Lung (tissue), 12 donors: ENCODE measurements around the gene FHDC1. TPM values are rescaled to one million over a fixed set of nuclear protein-coding genes. Genes with fewer than 3 reads are reported as not detected.

ENCODE experiments used
- ATAC-seq: fragments of 200-7000 bp; cut with Tn5 transposase; one replicate; pipeline ENCODE4 v1.9.1; 2020; ENCODE audit warnings: moderate number of reproducible peaks; ENCODE audit not compliant: insufficient read depth, low FRiP score
- DNase-seq, 3 donors: peaks; one replicate each; pipeline ENCODE4 v3.0.0-alpha.2; 2013 to 2017
- H3K27ac ChIP-seq, 2 donors: one replicate each; pipeline ENCODE4 v1.5.1; 2013; ENCODE audit warnings: mild to moderate bottlenecking in 2 of 2, moderate library complexity in 2 of 2, control low read depth in 1 of 2, inconsistent platforms in 1 of 2, low read depth in 1 of 2, low read length in 1 of 2
- H3K27me3 ChIP-seq, 3 donors: one replicate each; pipeline ENCODE4 v1.5.1; 2013; ENCODE audit warnings: low read length in 2 of 3; ENCODE audit not compliant: control insufficient read depth in 3 of 3, insufficient read depth in 3 of 3
- H3K36me3 ChIP-seq, 4 donors: one replicate each; pipeline ENCODE4 v1.5.1; 2013; ENCODE audit warnings: low read length in 4 of 4, mild to moderate bottlenecking in 1 of 4, moderate library complexity in 1 of 4; ENCODE audit not compliant: control insufficient read depth in 4 of 4, insufficient read depth in 4 of 4
- H3K4me1 ChIP-seq, 5 donors: one replicate each; pipeline ENCODE4 v1.5.1; 2013; ENCODE audit warnings: low read length in 5 of 5, mild to moderate bottlenecking in 2 of 5, moderate library complexity in 1 of 5; ENCODE audit not compliant: control insufficient read depth in 5 of 5, insufficient read depth in 5 of 5
- H3K4me3 ChIP-seq: one replicate; pipeline ENCODE4 v1.5.1; 2013; ENCODE audit warnings: mild to moderate bottlenecking, control low read depth, moderate library complexity
- H3K9ac ChIP-seq, 2 donors: one replicate each; pipeline ENCODE4 v1.5.1; 2013; ENCODE audit warnings: low read length in 2 of 2, control low read depth in 1 of 2; ENCODE audit not compliant: insufficient read depth in 1 of 2
- H3K9me3 ChIP-seq, 4 donors: one replicate each; pipeline ENCODE4 v1.5.1; 2013; ENCODE audit warnings: low read length in 3 of 4, mild to moderate bottlenecking in 1 of 4, moderate library complexity in 1 of 4; ENCODE audit not compliant: control insufficient read depth in 4 of 4, insufficient read depth in 3 of 4
- CTCF ChIP-seq: IDR thresholded peaks from 2 replicates; pipeline ENCODE4 v1.5.1; 2012; ENCODE audit warnings: mild to moderate bottlenecking; ENCODE audit errors: control extremely low read depth, extremely low read depth
- WGBS, 2 donors: extraction: QIAGEN DNeasy Blood & Tissue Kit; methylation state at CpG; one replicate each; pipeline ENCODE4 v1.1.7; 2013; 5-methylcytosine and 5-hydroxymethylcytosine counted together
- polyA plus RNA-seq, 2 donors: library from polyadenylated mRNA; stranded (reverse); fragments of 200-250 nt; gene quantifications; one replicate each; pipeline ENCODE4 v1.2.1, GENCODE V29; 2013
- total RNA-seq, 2 donors: library from RNA; depleted of rRNA in 1 of 2; stranded (reverse); fragments of >200 nt in 1 of 2; gene quantifications; one replicate each; pipeline ENCODE4 v1.2.1, GENCODE V29; 2014 to 2021
- donor health status: control.
- donor health status: control.
- donor health status: Bipolar disorder and iron deficiency.
- donor health status: healthy.
- donor health status: DM: yes; HTN: yes; CAD: no.

FHDC1 gene
- total and polyA plus RNA-seq, 4 donors = 4.3 to 27.2 (median 17.3) TPM

GRCh38 chr4:152996111-152996571 is 60.0 kb downstream of the FHDC1 start:
- H3K9ac ChIP-seq = no peak overlapping the region
- no peak for TF ChIP-seq CTCF
- ATAC-seq = peak; percentile 12
- no peaks in the 10 kb centered on the region for H3K9me3 ChIP-seq
- H3K36me3 ChIP-seq = no peaks in the 10 kb centered on the region
- H3K27me3 ChIP-seq = no peaks in the 10 kb centered on the region
- no peak overlapping the region for H3K4me3 ChIP-seq
- DNase-seq = peak; percentile 49 to 66 (median 55)
- WGBS, 2 donors = 20 to 25% methylated on average over 8 of the region's 8 CpGs
- H3K27ac ChIP-seq = peak overlapping the region in 1 of 2 donors; percentile 69
- H3K4me1 ChIP-seq = peaks cover 0 to 12% (median 6%) of the 10 kb centered on the region in 5 donors

- Histone ChIP-seq H3K27me3 (no peaks in the 10 kb centered on the region), H3K4me3 (no peak overlapping the region), H3K9me3 (no peaks in the 10 kb centered on the region), H3K4me1 (peaks cover 0 to 12% (median 6%) of the 10 kb centered on the region in 5 donors), H3K36me3 (no peaks in the 10 kb centered on the region), H3K27ac (peak overlapping the region in 1 of 2 donors; percentile 9), H3K9ac (no peak overlapping the region)
- DNase-seq (peak in 1 of 3 donors; percentile 9), ATAC-seq (no peak)
- WGBS, 2 donors = 77 to 79% methylated on average over 6 of the region's 6 CpGs
- no peak for TF ChIP-seq CTCF
Observed at GRCh38 chr4:152996672-152997071, 60.5 kb downstream of the FHDC1 start.

DNA sequence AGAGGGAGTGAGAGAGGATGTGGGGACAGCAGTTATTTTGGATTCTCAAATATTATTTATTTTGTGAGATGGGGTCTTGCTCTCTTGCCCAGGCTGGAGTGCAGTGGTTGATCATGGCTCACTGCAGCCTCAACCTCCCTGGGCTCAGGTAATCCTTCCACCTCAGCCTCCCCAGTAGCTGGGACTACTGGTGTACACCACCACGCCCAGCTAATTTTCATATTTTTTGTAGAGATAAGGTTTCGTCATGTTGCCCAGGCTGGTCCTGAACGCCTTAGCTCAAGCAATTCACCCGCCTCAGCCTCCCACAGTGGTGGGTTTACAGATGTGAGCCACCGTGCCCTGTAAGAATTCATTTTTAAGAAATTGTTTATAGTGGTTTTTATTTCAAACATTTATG is 61.2 kb downstream of the FHDC1 start:
- ATAC-seq (no peak), DNase-seq (no peak)
- Histone ChIP-seq H3K4me3 (no peak overlapping the region), H3K4me1 (peaks cover 0 to 12% (median 6%) of the 10 kb centered on the region in 5 donors), H3K27me3 (no peaks in the 10 kb centered on the region), H3K9ac (no peak overlapping the region), H3K27ac (no peak overlapping the region), H3K36me3 (no peaks in the 10 kb centered on the region), H3K9me3 (no peaks in the 10 kb centered on the region)
- no peak for TF ChIP-seq CTCF
- WGBS, 2 donors = 89 to 95% methylated on average over 5 of the region's 5 CpGs
